HL-60 (cell line): ENCODE measurements around the gene ETV6.
A peak's percentile ranks its signal among the peaks of the same experiment; 100 is the strongest.

Source experiments
- DNase-seq, 2 experiments: peaks; one replicate each; pipeline ENCODE4 v3.0.0-alpha.2; 2010 to 2020; ENCODE audit warnings: low read depth in 1 of 2, low spot score in 1 of 2
- H3K27ac ChIP-seq: fragments of 250-450 bp; sonication (Bioruptor Pico); replicated peaks from 2 replicates; pipeline ENCODE4 v1.5.1; 2020; ENCODE audit warnings: mild to moderate bottlenecking, moderate library complexity
- H3K27me3 ChIP-seq: fragments of 250-450 bp; sonication (Bioruptor Pico); 2 replicates; pipeline ENCODE4 v1.5.1; 2021; ENCODE audit warnings: mild to moderate bottlenecking, moderate library complexity; ENCODE audit not compliant: insufficient read depth, poor library complexity, severe bottlenecking
- H3K4me3 ChIP-seq: replicated peaks from 2 replicates; pipeline ENCODE4 v1.5.1; 2011; ENCODE audit warnings: mild to moderate bottlenecking, control low read depth, low read length; ENCODE audit not compliant: insufficient read depth
- CTCF ChIP-seq: IDR thresholded peaks from one replicate; pipeline ENCODE4 v1.5.1; 2011; ENCODE audit warnings: low read length, control low read depth, inconsistent platforms; ENCODE audit not compliant: insufficient read depth
- GABPA ChIP-seq: IDR thresholded peaks from 2 replicates; pipeline ENCODE4 v1.6.1; 2012; ENCODE audit warnings: low read depth
- POLR2AphosphoS5 ChIP-seq: IDR thresholded peaks from 2 replicates; pipeline ENCODE4 v1.6.1; 2012; ENCODE audit warnings: low read depth
- REST ChIP-seq: IDR thresholded peaks from 2 replicates; pipeline ENCODE4 v1.6.1; 2012; ENCODE audit warnings: low read depth; ENCODE audit not compliant: insufficient replicate concordance
- SPI1 ChIP-seq: IDR thresholded peaks from 2 replicates; pipeline ENCODE4 v1.6.1; 2012; ENCODE audit warnings: low read depth, mild to moderate bottlenecking, borderline replicate concordance

Gene ETV6

GRCh38 chr12:11752403-11753149 lies 103.1 kb downstream of the ETV6 start:
- Histone ChIP-seq H3K27ac (peak overlapping the region; percentile 38), H3K4me3 (no peak overlapping the region), H3K27me3 (no peaks in the 10 kb centered on the region)
- no peak for TF ChIP-seq SPI1
- TF ChIP-seq POLR2AphosphoS5: no peak
- no peak for TF ChIP-seq GABPA
- no peak for TF ChIP-seq REST
- no peak for TF ChIP-seq CTCF
- DNase-seq: no peak

GRCh38 chr12:11753150-11753499 lies 103.7 kb downstream of the ETV6 start:
- DNase-seq: no peak
- TF ChIP-seq POLR2AphosphoS5 (peak; percentile 38; the same call in 1 of the 2 replicates), SPI1 (no peak; the same call in 1 of the 2 replicates)
- Histone ChIP-seq H3K27ac (peak overlapping the region; percentile 38), H3K4me3 (no peak overlapping the region), H3K27me3 (no peaks in the 10 kb centered on the region)

GRCh38 chr12:11753826-11754225 lies 104.4 kb downstream of the ETV6 start:
- no peaks in the 10 kb centered on the region for H3K27me3 ChIP-seq
- no peak overlapping the region for H3K27ac ChIP-seq
- no peak for TF ChIP-seq SPI1
- no peak for TF ChIP-seq POLR2AphosphoS5
- TF ChIP-seq REST: no peak
- no peak for TF ChIP-seq CTCF
- no peak for TF ChIP-seq GABPA
- H3K4me3 ChIP-seq: no peak overlapping the region
- DNase-seq: no peak

GRCh38 chr12:11754256-11754655 lies 104.8 kb downstream of the ETV6 start:
- Histone ChIP-seq H3K4me3 (no peak overlapping the region), H3K27me3 (no peaks in the 10 kb centered on the region), H3K27ac (no peak overlapping the region)
- DNase-seq: no peak
- TF ChIP-seq SPI1: no peak
- no peak for TF ChIP-seq CTCF
- TF ChIP-seq GABPA: no peak
- TF ChIP-seq REST: no peak
- no peak for TF ChIP-seq POLR2AphosphoS5
